ENCODE results near the gene PAX5.

PAX5 gene

GRCh38 chr9:36939214-36939613, 94.9 kb downstream of the PAX5 start:
- H3K27ac ChIP-seq = no peak overlapping the region
- no peak for TF ChIP-seq CTCF (conservative IDR thresholded peaks at IDR 0.05)
- no peak for TF ChIP-seq ZFX (IDR thresholded peaks at IDR 0.05)

- H3K27ac ChIP-seq = no peak overlapping the region
- TF ChIP-seq CTCF (conservative IDR thresholded peaks at IDR 0.05) = no peak
- TF ChIP-seq ZFX (IDR thresholded peaks at IDR 0.05) = no peak
Measured at GRCh38 chr9:36938617-36939016, 95.5 kb downstream of the PAX5 start.

- H3K27ac ChIP-seq = no peak overlapping the region
- TF ChIP-seq ZFX (IDR thresholded peaks at IDR 0.05) (no peak), CTCF (conservative IDR thresholded peaks at IDR 0.05) (no peak)
Measured at GRCh38 chr9:36937951-36938350, 96.1 kb downstream of the PAX5 start.

- TF ChIP-seq ZFX (IDR thresholded peaks at IDR 0.05) = no peak
- no peak for TF ChIP-seq CTCF (conservative IDR thresholded peaks at IDR 0.05)
- H3K27ac ChIP-seq = no peak overlapping the region
Measured at GRCh38 chr9:36937346-36937745, 96.7 kb downstream of the PAX5 start.

GRCh38 chr9:36936498-36936831, 97.6 kb downstream of the PAX5 start:
- TF ChIP-seq CTCF (conservative IDR thresholded peaks at IDR 0.05) (no peak), ZFX (IDR thresholded peaks at IDR 0.05) (no peak)
- H3K27ac ChIP-seq = no peak overlapping the region

- TF ChIP-seq CTCF (conservative IDR thresholded peaks at IDR 0.05) (no peak), ZFX (IDR thresholded peaks at IDR 0.05) (no peak)
- H3K27ac ChIP-seq = no peak overlapping the region
Measured at GRCh38 chr9:36935768-36936497, 98.1 kb downstream of the PAX5 start.

GRCh38 chr9:36935332-36935731, 98.7 kb downstream of the PAX5 start:
- TF ChIP-seq ZFX (IDR thresholded peaks at IDR 0.05) = no peak
- TF ChIP-seq CTCF (conservative IDR thresholded peaks at IDR 0.05) = no peak
- no peak overlapping the region for H3K27ac ChIP-seq
